Stimulated activated CD4-positive, alpha-beta T cell treated with anti-CD3 and anti-CD28 coated beads, Interleukin-1b, Interleukin-23, amount 100 ng/mL, for 4 hours (primary cell): ENCODE data around the gene TRIP13.
"Not testable (repeated sequence)": the region's sequence is repeated elsewhere in the genome, so short reads cannot be mapped to it uniquely, and the experiment has no call there.

ENCODE experiments used
- DNase-seq, 2 donors: peaks; one replicate each; pipeline ENCODE4 v3.0.0-alpha.2; 2020; ENCODE audit warnings: low read depth in 2 of 2

TRIP13 gene

DNA sequence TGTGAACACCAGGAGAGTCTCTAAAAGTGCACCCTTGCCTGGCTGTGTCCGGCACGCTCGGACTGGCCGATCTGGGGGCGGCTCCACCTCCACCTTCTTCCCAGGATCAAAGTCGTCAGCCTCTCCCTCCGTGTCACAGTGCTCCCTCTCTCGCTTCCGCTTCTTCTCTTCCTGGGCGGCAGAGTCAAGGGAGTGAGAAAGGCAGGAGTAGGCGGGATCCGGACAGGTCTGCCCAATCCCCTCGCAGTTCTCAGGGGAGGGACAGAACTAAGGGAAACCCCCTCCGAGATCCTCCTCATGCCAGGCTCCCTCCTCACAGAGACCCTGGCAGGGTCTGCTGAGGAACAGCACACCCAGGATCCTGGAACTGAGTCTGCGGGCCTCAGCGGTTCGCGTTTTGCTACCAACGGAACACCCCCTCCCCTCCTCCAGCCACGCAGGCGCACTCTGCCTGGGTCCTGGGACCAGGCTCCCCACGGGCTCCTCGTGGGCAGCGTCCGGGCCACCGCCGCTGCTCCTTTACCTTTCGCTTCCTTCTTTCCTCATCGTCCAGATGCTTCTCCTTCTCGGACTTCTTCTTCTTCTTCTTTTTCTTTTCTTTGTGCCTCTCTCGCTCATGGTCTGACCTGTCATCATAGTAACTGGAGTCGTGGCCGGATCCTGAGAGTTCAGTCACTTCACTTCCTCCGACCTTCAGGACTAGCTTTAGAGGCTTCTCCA, 1.4 kb upstream of the TRIP13 start:
- no peak for DNase-seq

DNA sequence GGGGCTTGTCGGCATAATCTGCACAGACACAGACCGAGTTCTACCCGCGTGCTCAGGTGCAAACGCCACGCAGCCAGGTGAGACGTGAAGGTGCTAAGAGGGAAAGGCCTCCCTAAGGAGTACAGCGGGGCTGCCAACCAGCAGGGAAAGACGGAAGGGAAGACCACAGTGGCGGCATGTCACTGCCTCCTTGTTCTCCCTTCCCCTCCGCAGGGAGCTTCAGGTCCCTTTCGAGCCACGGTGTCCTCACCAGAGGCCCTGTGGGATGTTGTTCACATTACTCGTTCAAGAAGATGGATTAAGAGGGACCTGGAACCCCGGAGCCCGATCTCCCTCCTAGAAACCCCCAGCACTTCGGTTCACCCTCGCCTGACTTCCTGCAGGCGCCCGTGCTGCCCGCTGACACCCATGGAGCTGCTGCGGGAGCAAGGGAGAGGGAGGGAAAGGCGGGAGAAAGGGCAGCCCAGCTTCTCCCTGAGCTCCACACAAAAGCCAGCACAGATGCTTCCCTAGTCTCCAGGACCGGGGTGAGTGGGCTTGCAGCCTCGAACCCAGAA, 769 bp upstream of the TRIP13 start:
- DNase-seq, result no peak

DNA sequence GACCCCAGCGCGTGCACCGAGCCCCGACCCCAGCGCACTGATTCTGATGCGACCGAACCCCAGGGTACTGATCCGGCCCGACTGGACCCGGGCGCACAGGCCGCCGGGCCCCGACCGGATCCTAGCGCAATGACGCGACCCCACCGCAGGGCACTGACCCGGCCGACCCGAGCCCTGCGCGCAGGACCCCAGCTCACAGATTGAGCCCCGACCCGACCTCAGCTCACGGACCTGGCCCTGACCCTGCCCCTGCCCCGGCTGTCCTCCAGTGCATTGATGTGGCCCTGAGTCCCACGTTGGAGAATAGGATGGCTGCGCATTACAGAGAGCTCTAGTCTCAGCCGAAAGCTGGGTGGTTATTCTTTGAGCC, 438 bp downstream of the TRIP13 start:
- no peak for DNase-seq

DNA sequence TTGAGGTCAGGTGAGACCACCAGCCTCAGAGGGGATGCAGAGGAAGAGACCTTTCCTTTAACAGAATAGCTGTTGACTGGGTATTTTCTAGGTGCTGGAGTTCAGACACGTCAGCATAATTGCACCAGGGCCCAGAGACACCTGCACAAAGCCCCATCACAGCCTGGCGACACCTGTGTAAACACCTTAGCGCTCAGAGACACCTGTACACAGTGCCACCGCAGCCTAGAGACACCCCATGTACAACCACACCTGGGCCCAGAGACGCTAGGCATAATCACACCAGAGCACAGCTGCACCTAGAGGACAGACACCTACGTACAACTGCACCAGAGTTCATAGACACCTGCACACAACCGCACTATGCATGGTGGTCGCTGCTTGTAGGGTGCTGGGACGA, 1.0 kb downstream of the TRIP13 start:
- DNase-seq, result no peak

DNA sequence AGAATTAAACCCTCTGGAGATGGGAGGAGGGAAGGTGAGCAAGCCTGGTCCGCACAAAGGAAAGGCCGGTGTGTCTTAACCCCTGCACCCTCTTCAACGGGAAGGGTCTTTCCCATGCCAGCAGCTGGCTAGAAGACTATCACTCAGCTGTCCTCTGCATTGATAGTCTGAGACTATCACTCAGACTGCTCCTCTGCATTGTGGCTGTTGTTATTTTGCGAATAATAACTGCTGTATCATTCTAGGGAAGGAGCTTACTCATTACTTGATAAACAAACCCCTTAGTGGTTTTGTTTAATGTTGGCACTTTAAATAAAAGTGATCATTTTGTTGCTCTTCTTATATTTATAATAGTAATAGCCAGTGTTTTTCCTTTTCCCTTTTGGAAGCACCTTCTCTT, 8.1 kb downstream of the TRIP13 start:
- no peak for DNase-seq

DNA sequence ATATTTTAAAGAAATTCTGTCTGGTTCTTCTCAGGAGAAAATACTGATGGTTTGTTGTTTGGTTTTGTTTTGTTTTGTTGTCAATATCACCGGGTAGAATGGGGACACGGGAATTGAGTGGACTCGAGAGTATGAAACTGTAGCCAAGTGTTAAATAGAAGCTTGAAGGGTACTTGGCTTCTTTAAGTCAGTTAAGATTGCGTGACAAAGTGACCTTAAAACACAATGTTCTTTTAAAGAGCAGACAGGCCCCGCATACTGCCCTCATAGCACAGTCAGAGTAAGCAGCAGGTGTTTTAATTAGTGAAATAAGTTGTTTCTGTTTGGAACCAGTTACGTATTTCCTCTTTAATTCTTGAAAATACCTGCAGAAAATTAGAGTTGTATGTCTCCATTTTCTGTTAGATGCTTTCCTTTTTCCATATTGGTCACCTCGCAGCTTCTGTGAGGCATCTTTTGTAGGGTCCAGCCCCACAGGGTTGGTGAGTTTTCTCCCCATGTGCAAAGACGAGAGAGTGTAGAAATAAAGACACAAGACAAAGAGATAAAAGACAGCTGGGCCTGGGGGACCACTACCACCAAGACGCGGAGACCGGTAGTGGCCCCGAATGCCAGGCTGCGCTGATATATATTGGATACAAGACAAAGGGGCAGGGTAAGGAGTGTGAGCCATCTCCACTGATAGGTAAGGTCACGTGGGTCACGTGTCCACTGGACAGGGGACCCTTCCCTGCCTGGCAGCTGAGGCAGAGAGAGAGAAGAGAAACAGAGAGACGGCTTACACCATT, 9.6 kb downstream of the TRIP13 start:
- no peak for DNase-seq

DNA sequence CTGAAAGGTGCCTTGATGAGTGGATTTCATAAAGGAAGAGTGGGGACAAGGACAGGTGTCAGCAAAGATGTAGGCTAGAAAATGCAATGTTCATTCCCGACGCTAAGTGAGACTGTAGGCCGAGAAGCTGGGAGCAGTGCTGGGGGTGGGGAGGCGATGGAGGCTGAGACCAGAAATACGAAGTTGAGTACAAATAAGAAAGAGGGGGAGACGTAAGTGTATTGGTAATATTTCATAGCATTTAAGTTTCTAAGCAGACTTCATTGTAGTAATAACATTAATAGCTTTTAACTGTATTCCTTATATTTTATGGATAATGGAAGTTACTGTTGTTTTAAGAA, 11.0 kb downstream of the TRIP13 start:
- no peak for DNase-seq

DNA sequence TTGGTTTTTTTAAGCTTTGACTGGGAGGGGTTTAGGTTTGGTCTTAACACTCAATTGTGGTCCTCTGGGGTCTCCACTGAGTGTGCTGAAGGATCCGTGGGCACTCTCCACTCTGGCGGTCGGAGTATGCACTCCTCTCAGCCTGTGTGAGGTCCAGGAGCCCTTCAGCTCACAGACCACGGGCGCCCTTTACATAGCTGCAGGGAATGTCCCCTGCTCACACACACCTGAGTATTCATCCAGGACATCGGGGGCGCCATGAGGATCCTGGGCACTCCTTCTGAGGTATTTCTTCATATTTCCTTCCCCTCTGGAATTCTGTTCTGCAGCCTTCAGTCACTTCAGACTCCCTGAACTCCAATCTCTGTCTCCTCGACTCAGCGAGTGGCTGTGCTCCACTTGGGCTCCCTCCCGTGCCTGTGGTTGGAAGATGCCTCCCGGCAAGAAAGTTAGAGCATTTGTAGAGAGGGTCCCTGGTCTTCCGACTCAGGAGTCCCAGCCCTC, 12.5 kb downstream of the TRIP13 start:
- DNase-seq, result no peak

DNA sequence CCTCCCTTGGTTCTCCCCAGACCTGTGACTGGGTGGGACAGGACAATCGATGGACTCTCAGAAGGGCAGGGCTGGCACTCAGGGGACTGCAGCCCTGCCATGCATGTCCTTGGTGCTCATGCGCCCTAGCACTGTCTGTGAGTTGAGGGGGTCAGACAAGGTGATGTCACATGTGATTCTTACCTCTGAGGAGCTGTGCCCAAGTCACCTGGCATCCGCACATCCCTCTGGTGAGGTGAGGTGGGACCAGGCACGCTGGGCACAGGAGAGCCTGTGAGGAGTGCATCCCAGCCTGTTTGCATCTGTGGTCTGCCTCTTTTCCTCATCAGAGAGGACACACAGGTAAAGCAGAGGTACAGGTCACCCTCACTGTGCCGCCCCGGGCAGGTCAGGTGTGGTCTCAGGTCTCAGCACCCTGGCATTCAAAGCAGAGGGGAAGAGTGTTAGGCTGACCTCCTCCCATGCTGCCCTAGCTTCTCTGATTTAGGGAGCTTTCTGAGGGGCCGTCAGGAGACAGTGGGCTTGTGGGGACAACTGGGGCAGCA, 14.8 kb downstream of the TRIP13 start:
- no peak for DNase-seq

DNA sequence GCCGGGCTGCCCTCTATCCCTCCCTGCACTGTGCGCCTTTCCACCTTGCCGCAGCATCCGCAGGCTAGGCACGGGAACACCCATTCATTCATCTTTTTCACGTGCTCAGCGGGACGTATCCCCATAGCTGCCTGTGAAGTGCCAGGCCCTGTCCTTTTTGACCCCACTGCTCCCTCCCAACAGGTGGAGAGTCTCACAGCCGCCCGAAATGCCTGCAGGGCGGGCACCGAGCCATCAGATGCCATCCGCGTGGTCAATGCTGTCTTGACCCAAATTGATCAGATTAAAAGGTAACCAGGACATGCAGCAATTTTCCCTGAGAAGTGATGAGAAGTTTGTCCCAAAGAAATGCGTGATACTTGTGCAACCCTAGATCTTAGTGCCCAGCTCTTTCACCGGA, 15.5 kb downstream of the TRIP13 start:
- DNase-seq, result no peak

DNA sequence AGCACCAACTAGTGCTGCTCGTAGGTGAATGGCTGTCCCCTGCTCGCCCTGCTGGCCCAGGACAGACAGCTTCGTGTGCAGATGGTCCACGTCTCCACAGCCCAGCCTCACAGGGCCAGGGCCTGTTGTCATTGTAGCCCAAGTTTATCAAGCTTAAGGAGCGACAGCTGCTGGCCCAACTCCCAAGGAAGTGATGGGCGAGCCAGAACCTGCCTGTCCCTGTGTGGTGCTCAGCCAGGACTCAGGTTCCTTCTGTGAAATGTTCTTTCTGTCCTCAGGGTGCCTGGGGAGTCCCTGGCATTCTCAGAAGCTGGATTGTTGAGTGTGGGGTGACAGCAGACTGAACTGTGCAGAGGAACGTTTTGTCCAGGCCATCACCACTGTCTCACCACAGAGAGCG, 16.4 kb downstream of the TRIP13 start:
- no peak for DNase-seq

DNA sequence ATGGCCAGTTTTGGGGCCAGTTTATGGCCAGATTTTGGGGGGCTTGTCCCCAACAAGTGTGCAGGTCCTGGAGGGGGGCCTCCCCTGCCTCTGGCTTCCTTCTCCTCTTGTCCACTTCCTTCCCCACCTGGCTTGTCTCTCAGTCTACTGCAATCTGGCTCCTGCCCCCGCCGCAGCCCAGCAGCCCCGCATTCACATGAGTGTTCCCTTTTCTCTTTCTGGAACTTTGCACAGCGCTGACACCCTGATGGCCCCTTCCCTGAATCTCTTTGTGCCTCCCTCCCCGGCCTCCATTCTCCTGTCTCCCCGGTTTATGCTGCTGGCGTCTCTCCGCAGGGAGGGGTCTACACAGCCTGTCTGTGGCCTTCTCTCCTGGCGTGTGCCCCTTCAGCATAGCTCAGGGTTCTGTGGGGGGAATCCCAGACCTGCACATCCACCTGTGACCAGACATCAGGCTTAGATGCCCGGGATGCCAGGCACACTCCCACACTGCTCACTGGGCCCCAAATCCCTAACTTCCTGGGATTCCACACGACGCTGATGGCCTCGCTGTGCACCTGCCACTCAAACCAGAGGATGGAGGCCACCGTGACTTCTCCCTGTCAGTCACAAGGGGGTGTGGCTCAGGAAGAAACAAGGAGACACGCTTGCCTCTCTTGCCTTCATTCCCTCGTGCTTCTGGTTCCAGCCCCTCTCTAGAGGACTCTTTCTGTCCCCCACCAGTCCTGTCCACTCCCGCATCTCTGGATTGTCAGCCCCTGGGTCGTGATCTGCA, 17.5 kb downstream of the TRIP13 start:
- no peak for DNase-seq

DNA sequence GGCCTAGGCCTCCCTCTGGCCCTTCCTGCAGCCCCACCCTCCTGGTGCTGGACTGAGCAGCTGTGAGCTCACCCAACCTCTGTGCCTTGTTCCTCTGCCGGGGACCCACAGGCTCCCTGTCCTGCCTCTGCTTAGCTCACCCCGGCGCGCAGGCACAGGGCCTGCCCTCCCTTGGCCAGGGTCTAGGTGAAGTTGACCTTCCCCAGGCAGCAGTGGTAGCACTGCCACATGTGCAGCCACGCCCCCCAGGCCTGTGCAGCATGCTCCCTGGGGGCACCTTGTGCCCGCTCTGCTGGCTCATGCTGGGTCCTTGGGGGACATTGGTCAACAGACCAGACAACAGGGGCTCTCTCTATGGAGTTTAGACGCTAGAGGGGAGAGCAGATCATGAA, 18.1 kb downstream of the TRIP13 start:
- no peak for DNase-seq

DNA sequence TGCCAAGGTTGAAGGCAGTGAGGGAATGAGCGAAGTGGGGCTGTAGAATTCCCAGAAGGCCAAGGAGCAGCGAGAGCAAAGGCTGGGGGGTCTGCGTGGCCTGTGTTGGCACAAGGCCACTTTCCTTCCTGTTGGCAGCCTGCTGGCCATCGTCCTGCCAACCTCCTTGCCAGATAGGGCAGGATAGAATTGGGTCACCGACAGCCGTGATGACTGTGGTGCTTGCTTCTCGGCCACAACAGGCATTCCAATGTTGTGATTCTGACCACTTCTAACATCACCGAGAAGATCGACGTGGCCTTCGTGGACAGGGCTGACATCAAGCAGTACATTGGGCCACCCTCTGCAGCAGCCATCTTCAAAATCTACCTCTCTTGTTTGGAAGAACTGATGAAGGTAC, 18.9 kb downstream of the TRIP13 start:
- no peak for DNase-seq

DNA sequence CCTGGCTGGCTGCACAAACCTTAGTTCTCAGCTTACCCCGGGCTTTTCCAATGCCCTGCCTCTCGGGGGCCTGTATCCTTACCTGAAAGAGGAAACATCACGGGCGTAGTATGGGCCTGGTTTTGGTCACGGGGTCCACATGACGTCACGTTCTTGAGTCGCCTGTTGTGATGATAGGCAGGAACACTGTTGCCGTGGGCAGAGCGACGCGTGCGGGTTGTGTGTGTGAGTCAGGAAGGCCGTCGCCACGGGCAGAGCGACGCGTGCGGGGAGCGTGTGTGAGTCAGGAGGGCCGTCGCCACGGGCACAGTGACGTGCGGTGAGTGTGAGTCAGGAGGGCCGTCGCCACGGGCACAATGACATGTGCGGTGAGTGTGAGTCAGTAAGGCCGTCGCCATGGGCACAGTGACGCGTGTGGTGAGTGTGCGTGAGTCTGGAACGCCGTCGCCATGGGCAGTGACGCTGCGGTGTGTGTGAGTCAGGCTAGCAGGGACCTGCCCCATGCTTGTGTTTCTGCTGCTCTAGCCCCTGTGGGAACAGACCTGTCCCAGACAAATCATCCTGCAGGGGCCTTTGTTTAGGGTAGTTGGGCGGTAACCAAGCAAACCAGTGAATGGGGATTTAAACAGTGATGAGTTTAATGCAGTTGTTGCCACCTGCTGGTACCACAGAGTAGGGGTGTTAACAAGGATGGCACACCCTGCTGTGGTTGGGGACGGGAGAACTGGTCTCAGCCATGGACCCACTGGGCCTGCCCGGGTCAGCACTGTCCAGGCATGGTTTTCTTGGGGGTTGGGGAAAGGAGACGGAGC, 19.8 kb downstream of the TRIP13 start:
- peak; percentile 35 to 47 for DNase-seq

DNA sequence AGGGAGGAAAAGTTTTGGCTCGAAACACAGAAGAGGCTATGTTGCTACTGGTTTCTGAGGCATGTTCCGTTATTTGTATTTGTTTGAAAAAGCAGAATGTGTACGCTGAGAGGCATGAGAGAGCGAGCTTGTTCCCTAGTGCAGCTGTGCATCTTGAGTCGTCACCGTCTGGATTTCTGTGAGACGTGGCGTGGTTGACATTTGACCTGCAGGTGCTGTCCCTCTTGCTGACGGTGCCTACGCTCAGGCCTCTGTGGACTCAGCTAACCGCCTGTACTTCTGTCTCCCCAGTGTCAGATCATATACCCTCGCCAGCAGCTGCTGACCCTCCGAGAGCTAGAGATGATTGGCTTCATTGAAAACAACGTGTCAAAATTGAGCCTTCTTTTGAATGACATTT, 21.5 kb downstream of the TRIP13 start:
- DNase-seq, result no peak

DNA sequence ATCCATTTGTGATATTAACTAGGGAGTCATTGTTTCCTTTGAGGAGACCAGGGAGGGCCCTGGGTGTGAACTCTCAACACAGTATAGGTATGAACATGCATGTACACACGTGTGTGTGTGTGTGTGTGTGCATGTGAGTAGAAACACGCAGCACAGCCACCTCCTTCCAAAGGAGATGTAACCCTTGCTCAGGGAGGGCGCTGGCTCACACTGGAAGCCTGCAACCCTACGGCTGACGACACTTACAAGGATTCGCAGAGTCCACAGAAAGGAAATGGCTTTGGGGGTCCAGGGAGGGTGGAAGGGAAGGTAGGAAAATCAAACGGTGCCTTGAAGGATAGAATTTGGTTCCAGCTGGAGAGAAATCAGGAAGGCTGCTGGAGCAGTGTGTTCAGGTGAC, 21.9 kb downstream of the TRIP13 start:
- no peak for DNase-seq

DNA sequence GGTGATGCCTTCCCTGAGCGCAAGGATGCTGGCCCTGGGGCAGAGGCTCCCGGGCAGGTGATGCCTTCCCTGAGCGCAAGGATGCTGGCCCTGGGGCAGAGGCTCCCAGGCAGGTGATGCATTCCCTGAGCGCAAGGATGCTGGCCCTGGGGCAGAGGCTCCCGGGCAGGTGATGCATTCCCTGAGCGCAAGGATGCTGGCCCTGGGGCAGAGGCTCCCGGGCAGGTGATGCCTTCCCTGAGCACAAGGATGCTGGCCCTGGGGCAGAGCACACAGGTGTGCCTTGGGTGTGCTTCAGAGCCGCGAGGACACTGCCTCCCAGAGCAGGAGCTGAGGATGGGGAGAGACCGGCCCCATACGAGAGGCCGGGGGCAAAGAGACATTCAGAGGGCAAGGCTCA, 22.7 kb downstream of the TRIP13 start:
- not testable (repeated sequence) for DNase-seq

DNA sequence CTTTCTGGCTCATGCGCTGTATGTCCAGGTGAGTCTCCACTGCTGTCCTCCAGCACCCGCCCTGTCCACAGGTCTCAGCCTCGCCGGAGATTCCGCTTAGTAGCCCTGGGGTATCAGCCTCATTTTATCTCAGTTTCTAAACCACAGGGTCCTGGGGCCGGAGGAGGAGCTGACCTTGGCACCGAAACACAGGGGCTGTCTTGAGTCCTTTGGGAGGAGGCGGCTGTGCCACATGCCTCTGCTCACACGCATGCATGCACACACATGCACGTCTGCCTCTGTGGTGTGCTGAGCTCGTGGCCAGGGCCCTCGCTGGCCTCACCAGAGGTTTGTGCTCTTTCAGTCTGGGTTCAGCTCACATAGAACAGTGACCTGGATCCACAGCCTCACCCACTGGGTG, 23.3 kb downstream of the TRIP13 start:
- no peak for DNase-seq

DNA sequence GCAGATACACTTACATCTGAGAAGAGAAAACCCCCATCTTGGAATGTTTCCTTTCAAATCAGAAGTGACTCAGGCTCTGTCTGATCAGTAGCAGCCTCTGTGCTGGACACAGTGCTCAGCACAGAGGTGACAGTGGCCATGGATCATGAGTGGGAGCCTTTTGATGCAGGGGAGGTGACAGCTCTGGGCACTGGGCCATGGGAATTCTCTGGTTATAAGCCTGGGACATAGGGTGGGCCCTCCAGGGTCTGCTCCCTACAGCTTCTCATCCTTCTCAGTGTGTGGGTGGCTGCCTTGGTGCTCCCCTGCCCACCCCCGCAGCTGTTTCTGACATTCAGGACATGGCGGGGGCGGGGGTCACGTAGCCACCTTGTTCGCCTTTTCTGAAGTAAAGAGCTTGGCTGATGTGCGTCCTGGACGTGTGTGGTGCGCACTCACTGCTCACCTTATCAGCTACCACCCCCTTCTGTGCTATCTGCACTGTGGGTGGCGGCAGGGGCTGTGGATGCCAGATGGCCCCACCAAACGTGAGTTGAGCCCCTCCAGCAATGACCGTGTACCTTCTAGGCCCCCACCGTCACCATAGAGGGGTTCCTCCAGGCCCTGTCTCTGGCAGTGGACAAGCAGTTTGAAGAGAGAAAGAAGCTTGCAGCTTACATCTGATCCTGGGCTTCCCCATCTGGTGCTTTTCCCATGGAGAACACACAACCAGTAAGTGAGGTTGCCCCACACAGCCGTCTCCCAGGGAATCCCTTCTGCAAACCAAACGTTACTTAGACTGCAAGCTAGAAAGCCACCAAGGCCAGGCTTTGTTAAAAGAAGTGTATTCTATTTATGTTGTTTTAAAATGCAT, 24.0 kb downstream of the TRIP13 start:
- DNase-seq, result no peak
